Measurements from ENCODE around the gene MEX3D. TPM values are rescaled to one million over a fixed set of nuclear protein-coding genes. Genes with fewer than 3 reads are reported as not detected.

The MEX3D gene
- polyA plus RNA-seq, 2 of the 4 experiments (the other 2 are of a cell fraction), result 2.1 to 7.1 TPM

- no peak for TF ChIP-seq CEBPB (IDR thresholded peaks at IDR 0.05)
- TF ChIP-seq RCOR1 (IDR thresholded peaks at IDR 0.05; ENCODE audit: low read depth, low read length), result no peak
- TF ChIP-seq ZFP36 (IDR thresholded peaks at IDR 0.05; ENCODE audit: borderline replicate concordance, partially characterized antibody), result no peak
- no peak for TF ChIP-seq NFE2L2 (conservative IDR thresholded peaks at IDR 0.05; ENCODE audit: low read length)
- TF ChIP-seq EP300 (IDR thresholded peaks at IDR 0.05), result no peak
- TF ChIP-seq HOXA7 (CRISPR knock-in tag; IDR thresholded peaks at IDR 0.05), result no peak
- TF ChIP-seq HMGXB4 (CRISPR knock-in tag; IDR thresholded peaks at IDR 0.05; ENCODE audit: borderline replicate concordance), result no peak
- no peak for TF ChIP-seq KDM1A (IDR thresholded peaks at IDR 0.05; ENCODE audit: low read depth)
- no peak for TF ChIP-seq FOXS1 (CRISPR knock-in tag; IDR thresholded peaks at IDR 0.05)
- no peak for TF ChIP-seq HDAC2 (IDR thresholded peaks at IDR 0.05)
- no peak for TF ChIP-seq FOSB (CRISPR knock-in tag; IDR thresholded peaks at IDR 0.05)
- no peak for TF ChIP-seq REST (IDR thresholded peaks at IDR 0.05)
- no peak for TF ChIP-seq EHMT2 (IDR thresholded peaks at IDR 0.05; ENCODE audit: low read depth)
- TF ChIP-seq, protein P1, sequence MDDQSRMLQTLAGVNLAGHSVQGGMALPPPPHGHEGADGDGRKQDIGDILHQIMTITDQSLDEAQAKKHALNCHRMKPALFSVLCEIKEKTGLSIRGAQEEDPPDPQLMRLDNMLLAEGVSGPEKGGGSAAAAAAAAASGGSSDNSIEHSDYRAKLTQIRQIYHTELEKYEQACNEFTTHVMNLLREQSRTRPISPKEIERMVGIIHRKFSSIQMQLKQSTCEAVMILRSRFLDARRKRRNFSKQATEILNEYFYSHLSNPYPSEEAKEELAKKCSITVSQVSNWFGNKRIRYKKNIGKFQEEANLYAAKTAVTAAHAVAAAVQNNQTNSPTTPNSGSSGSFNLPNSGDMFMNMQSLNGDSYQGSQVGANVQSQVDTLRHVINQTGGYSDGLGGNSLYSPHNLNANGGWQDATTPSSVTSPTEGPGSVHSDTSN (IDR thresholded peaks at IDR 0.05), result no peak
- TF ChIP-seq, protein P2, sequence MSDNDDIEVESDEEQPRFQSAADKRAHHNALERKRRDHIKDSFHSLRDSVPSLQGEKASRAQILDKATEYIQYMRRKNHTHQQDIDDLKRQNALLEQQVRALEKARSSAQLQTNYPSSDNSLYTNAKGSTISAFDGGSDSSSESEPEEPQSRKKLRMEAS (IDR thresholded peaks at IDR 0.05), result peak; percentile 85
- no peak for TF ChIP-seq E2F6 (IDR thresholded peaks at IDR 0.05; ENCODE audit: borderline replicate concordance, low read depth)
- peak; percentile 44 to 48; a peak in 4 of 5 replicates for TF ChIP-seq RAD21 (conservative IDR thresholded peaks at IDR 0.05 in 1 of 2, IDR thresholded peaks at IDR 0.05 in 1 of 2)
- TF ChIP-seq HOXB13 (CRISPR knock-in tag; IDR thresholded peaks at IDR 0.05; ENCODE audit: low read depth), result no peak
- TF ChIP-seq PHF8 (IDR thresholded peaks at IDR 0.05; ENCODE audit: borderline replicate concordance, low read depth), result peak; percentile 60; the same call in 1 of the 2 replicates
- TF ChIP-seq RNF2 (IDR thresholded peaks at IDR 0.05; ENCODE audit: borderline replicate concordance, low read depth), result no peak
- no peak for TF ChIP-seq CBX2 (IDR thresholded peaks at IDR 0.05; ENCODE audit: borderline replicate concordance, low read depth)
- TF ChIP-seq EHF (CRISPR knock-in tag; IDR thresholded peaks at IDR 0.05), result no peak
- TF ChIP-seq POLR2AphosphoS2 (conservative IDR thresholded peaks at IDR 0.05; ENCODE audit: low read length), result no peak
- no peak for TF ChIP-seq HOXB5 (CRISPR knock-in tag; IDR thresholded peaks at IDR 0.05)
- no peak for TF ChIP-seq JUNB (IDR thresholded peaks at IDR 0.05)
- TF ChIP-seq ESRRA (IDR thresholded peaks at IDR 0.05; ENCODE audit: borderline replicate concordance, low read length), result no peak
These were observed 37.4 kb upstream of the MEX3D start, which contains the start of gene UQCR11 (continued) for GRCh38 chr19:1605236-1606137.

Measured in A549 (cell line).